ENCODE results near the gene FGFBP3. TPM values are rescaled to one million over a fixed set of nuclear protein-coding genes. Genes with fewer than 3 reads are reported as not detected.

The FGFBP3 gene
- total and polyA plus RNA-seq, 2 of the 4 experiments (the other 2 are of a cell fraction): under 0.01 to 0.36 TPM

DNA sequence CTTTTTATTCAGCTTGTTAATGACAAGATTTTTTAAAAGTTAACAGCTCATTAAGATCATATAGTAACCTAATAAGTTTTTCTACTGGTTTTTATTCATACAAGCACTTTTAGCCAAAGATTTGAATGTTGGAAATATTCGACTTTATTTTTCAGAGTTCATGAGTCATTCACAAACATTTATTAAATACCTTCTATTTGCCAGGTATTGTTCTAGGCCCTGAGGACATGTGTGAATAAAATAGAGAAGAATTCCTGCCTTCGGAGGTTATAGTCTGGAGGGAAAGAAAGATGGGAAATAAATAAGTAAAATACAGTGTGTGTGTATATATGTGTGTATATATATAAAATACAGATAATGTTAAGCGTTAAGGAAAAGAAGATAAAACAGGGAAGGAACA, 45.8 kb upstream of the FGFBP3 start:
- 100% methylated on average over 1 of the region's 3 CpGs; no CpG with 5 or more reads in 1 of the 2 experiments for WGBS, 2 experiments (ENCODE audit: extremely low coverage in 2 of 2, insufficient read length in 1 of 2)

More for the DNA sequence above, 45.8 kb upstream of the FGFBP3 start:
- Histone ChIP-seq H2AK9ac (replicated peaks; ENCODE audit: low read depth, low read length, poor library complexity) (no peak overlapping the region), H3K4me2 (ENCODE audit: low read depth, low read length) (no peak overlapping the region), H3K27ac (ENCODE audit: insufficient read depth, low read length) (no peak overlapping the region), H4K8ac (ENCODE audit: low read depth in 2 of 2, low read length in 2 of 2) (no peak overlapping the region), H3K9ac (ENCODE audit: low read depth, low read length) (no peak overlapping the region), H2BK5ac (ENCODE audit: low read depth, low read length, poor library complexity, severe bottlenecking) (no peak overlapping the region), H3K9me3 (ENCODE audit: control insufficient read depth, insufficient read depth, low read length) (no peaks in the 10 kb centered on the region), H4K5ac (ENCODE audit: low read depth, low read length) (no peak overlapping the region), H3K9me1 (ENCODE audit: insufficient read depth, low read length) (no peaks in the 10 kb centered on the region), H2AFZ (replicated peaks; ENCODE audit: low read length, poor library complexity) (no peak overlapping the region), H2AK5ac (ENCODE audit: low read depth, low read length) (no peak overlapping the region), H3K23ac (ENCODE audit: low read depth, low read length) (no peak overlapping the region), H3K79me1 (ENCODE audit: low read depth in 1 of 2, low read length in 2 of 2) (peaks cover 17 to 19% of the 10 kb centered on the region in 2 experiments), H3K56ac (ENCODE audit: extremely low read depth, insufficient read depth, low read length) (no peak overlapping the region), H3K4ac (ENCODE audit: low read depth, low read length) (no peak overlapping the region), H4K91ac (ENCODE audit: insufficient read depth, low read depth, low read length) (no peak overlapping the region), H2BK120ac (ENCODE audit: low read depth, low read length) (no peak overlapping the region), H3K4me3 (ENCODE audit: insufficient read depth, low read depth, low read length) (no peak overlapping the region), H3K27me3 (ENCODE audit: control insufficient read depth, insufficient read depth, low read length) (no peaks in the 10 kb centered on the region), H3K18ac (ENCODE audit: low read depth, low read length) (no peak overlapping the region), H2BK15ac (ENCODE audit: low read depth, low read length) (no peak overlapping the region), H3K36me3 (ENCODE audit: control insufficient read depth, insufficient read depth, low read length) (peaks cover 26% of the 10 kb centered on the region), H4K20me1 (ENCODE audit: insufficient read depth, low read length) (no peaks in the 10 kb centered on the region), H3K4me1 (ENCODE audit: control insufficient read depth, insufficient read depth, low read length) (no peaks in the 10 kb centered on the region), H3K14ac (replicated peaks; ENCODE audit: low read depth, low read length) (no peak overlapping the region), H2BK20ac (ENCODE audit: low read depth, low read length) (no peak overlapping the region)
- CTCF ChIA-PET: no interaction called here
- POLR2A ChIA-PET (ENCODE audit: unreplicated experiment): no interaction called here
- DNase-seq (no peak), ATAC-seq (ENCODE audit: low read depth) (no peak)
- no TSS peak for BruUV-seq (replicated peaks)
- in situ Hi-C loops (cut with MboI; ENCODE audit: low sequenced_read_pairs): no loop called here
- intact Hi-C loops (cut with micrococcal nuclease): no loop called here
- TF ChIP-seq POLR2A (IDR thresholded peaks at IDR 0.05; ENCODE audit: low read depth, low read length) (no peak), FOS (IDR thresholded peaks at IDR 0.05; ENCODE audit: low read depth, low read length) (no peak), RCOR1 (IDR thresholded peaks at IDR 0.05; ENCODE audit: insufficient replicate concordance, low read length) (no peak), NFE2L2 (IDR thresholded peaks at IDR 0.05; ENCODE audit: low read depth, low read length) (no peak), RAD21 (IDR thresholded peaks at IDR 0.05; ENCODE audit: low read length) (no peak), MXI1 (IDR thresholded peaks at IDR 0.05; ENCODE audit: borderline replicate concordance, low read depth, low read length) (no peak), CEBPB (IDR thresholded peaks at IDR 0.05; ENCODE audit: low read depth, low read length) (no peak), MAFK (IDR thresholded peaks at IDR 0.05; ENCODE audit: low read depth, low read length) (no peak), MAZ (IDR thresholded peaks at IDR 0.05; ENCODE audit: borderline replicate concordance, low read depth, low read length) (no peak), SMC3 (IDR thresholded peaks at IDR 0.05; ENCODE audit: low read depth, low read length) (no peak), BHLHE40 (IDR thresholded peaks at IDR 0.05; ENCODE audit: low read depth, low read length) (no peak), RFX5 (IDR thresholded peaks at IDR 0.05; ENCODE audit: low read depth, low read length) (no peak)
- TF ChIP-seq, protein P1, sequence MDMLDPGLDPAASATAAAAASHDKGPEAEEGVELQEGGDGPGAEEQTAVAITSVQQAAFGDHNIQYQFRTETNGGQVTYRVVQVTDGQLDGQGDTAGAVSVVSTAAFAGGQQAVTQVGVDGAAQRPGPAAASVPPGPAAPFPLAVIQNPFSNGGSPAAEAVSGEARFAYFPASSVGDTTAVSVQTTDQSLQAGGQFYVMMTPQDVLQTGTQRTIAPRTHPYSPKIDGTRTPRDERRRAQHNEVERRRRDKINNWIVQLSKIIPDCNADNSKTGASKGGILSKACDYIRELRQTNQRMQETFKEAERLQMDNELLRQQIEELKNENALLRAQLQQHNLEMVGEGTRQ (IDR thresholded peaks at IDR 0.05; ENCODE audit: low read depth, low read length): no peak
- TF ChIP-seq, protein P2, sequence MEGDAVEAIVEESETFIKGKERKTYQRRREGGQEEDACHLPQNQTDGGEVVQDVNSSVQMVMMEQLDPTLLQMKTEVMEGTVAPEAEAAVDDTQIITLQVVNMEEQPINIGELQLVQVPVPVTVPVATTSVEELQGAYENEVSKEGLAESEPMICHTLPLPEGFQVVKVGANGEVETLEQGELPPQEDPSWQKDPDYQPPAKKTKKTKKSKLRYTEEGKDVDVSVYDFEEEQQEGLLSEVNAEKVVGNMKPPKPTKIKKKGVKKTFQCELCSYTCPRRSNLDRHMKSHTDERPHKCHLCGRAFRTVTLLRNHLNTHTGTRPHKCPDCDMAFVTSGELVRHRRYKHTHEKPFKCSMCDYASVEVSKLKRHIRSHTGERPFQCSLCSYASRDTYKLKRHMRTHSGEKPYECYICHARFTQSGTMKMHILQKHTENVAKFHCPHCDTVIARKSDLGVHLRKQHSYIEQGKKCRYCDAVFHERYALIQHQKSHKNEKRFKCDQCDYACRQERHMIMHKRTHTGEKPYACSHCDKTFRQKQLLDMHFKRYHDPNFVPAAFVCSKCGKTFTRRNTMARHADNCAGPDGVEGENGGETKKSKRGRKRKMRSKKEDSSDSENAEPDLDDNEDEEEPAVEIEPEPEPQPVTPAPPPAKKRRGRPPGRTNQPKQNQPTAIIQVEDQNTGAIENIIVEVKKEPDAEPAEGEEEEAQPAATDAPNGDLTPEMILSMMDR (conservative IDR thresholded peaks at IDR 0.05; ENCODE audit: low read depth, low read length): no peak
- dilution Hi-C loops (cut with HindIII; ENCODE audit: low sequenced_read_pairs, unreplicated experiment): no loop called here

All from IMR-90 (cell line).